A549 (cell line): Measurements from ENCODE around the gene FGF16. TPM values are rescaled to one million over a fixed set of nuclear protein-coding genes. Genes with fewer than 3 reads are reported as not detected.

ENCODE experiments used
- ATAC-seq, 2 experiments: fragments of 200-7000 bp in 1 of 2; fragments of >200 bp in 1 of 2; cut with Nextera tagmentation in 1 of 2; cut with Tn5 transposase in 1 of 2; 3 replicates each; pipeline versions ENCODE4 v1.8.0 to v1.9.1; 2018 to 2020; ENCODE audit warnings: mild to moderate bottlenecking in 1 of 2, moderate library complexity in 1 of 2
- CTCF ChIA-PET: fragments of 300-600 bp; sonication (Branson Sonifier 250); formaldehyde crosslinking; extraction: SDS; loops from one replicate; lab custom pipeline; 2021; ENCODE audit warnings: antibody characterized with exemption, inconsistent platforms; lab: Yijun Ruan, JAX
- POLR2A ChIA-PET: fragments of 350-600 bp; formaldehyde crosslinking; extraction: SDS; loops from one replicate; lab custom pipeline; 2021; ENCODE audit warnings: antibody characterized with exemption, inconsistent platforms; lab: Yijun Ruan, JAX
- DNase-seq, 2 experiments: peaks; one replicate each; pipeline versions ENCODE4 v3.0.0 to v3.0.0-alpha.2; 2011 to 2016; ENCODE audit warnings: low read depth in 1 of 2, low spot score in 1 of 2
- FAIRE-seq: peaks from 2 replicates; lab custom pipeline; 2011; peaks lifted over from hg19 to GRCh38; lab: Jason Lieb, UNC
- H3K27ac ChIP-seq, 2 experiments: fragments of >200 bp; sonication (Bioruptor Twin); formaldehyde crosslinking; 3 replicates each; pipeline ENCODE4 v1.5.1; 2016 to 2017
- H3K4me1 ChIP-seq: fragments of >200 bp; sonication (Bioruptor Twin); formaldehyde crosslinking; 3 replicates; pipeline ENCODE4 v1.6.1; 2016
- H3K4me2 ChIP-seq: fragments of >200 bp; sonication (Bioruptor Twin); formaldehyde crosslinking; 3 replicates; pipeline ENCODE4 v1.6.1; 2016
- H3K4me3 ChIP-seq: fragments of >200 bp; sonication (Bioruptor Twin); formaldehyde crosslinking; 3 replicates; pipeline ENCODE4 v1.5.1; 2016
- H3K9me3 ChIP-seq: fragments of >200 bp; sonication (Bioruptor Twin); formaldehyde crosslinking; 3 replicates; pipeline ENCODE4 v1.6.1; 2016
- CBX2 ChIP-seq: fragments of 200-600 bp; sonication (generic); IDR thresholded peaks from 2 replicates; pipeline ENCODE4 v1.6.1; 2016; ENCODE audit warnings: low read depth, mild to moderate bottlenecking, borderline replicate concordance
- CHD2 ChIP-seq: fragments of 150-350 bp; IDR thresholded peaks from 2 replicates; pipeline ENCODE4 v1.6.1; 2014; ENCODE audit warnings: low read length; ENCODE audit not compliant: partially characterized antibody
- FOSB ChIP-seq: fragments of 250-450 bp; sonication (Bioruptor Pico); IDR thresholded peaks from 2 replicates; pipeline ENCODE4 v1.5.0; 2020; ENCODE audit warnings: mild to moderate bottlenecking, moderate library complexity
- JUNB ChIP-seq: fragments of >200 bp; sonication (Bioruptor Twin); formaldehyde crosslinking; IDR thresholded peaks from 2 replicates; pipeline ENCODE4 v1.6.1; 2016
- KDM1A ChIP-seq: fragments of 200-600 bp; sonication (generic); IDR thresholded peaks from 2 replicates; pipeline ENCODE4 v1.6.1; 2016; ENCODE audit warnings: low read depth, mild to moderate bottlenecking
- POLR2A ChIP-seq: IDR thresholded peaks from 2 replicates; pipeline ENCODE4 v1.6.1; 2012; ENCODE audit warnings: mild to moderate bottlenecking, low read length
- POLR2AphosphoS2 ChIP-seq: conservative IDR thresholded peaks from 2 replicates; pipeline ENCODE4 v1.6.1; 2012; ENCODE audit warnings: low read length, improper control_type of control experiment, inconsistent platforms
- RARB ChIP-seq: fragments of 250-450 bp; sonication (Bioruptor Pico); IDR thresholded peaks from 2 replicates; pipeline ENCODE4 v1.8.0; 2021; ENCODE audit warnings: mild to moderate bottlenecking, moderate library complexity
- SREBF2 ChIP-seq: fragments of 450-650 bp; IDR thresholded peaks from 2 replicates; pipeline ENCODE4 v1.6.1; 2014; ENCODE audit warnings: mild to moderate bottlenecking, moderate library complexity
- ZFP36 ChIP-seq: fragments of 450-650 bp; IDR thresholded peaks from 2 replicates; pipeline ENCODE4 v1.6.1; 2014; ENCODE audit warnings: borderline replicate concordance; ENCODE audit not compliant: partially characterized antibody
- ZNF302 ChIP-seq: fragments of 250-450 bp; sonication (Bioruptor Pico); IDR thresholded peaks from 2 replicates; pipeline ENCODE4 v1.9.0; 2021; ENCODE audit warnings: inconsistent platforms, mild to moderate bottlenecking, moderate library complexity
- WGBS: methylation state at CpG from one replicate; pipeline ENCODE4 v1.1.6; 2017; ENCODE audit errors: missing lambda C conversion rate; 5-methylcytosine and 5-hydroxymethylcytosine counted together
- polyA plus RNA-seq, 4 experiments: library from polyadenylated mRNA; depleted of rRNA in 3 of 4; stranded (reverse); fragments of >200 nt; fragmentation: RNase III in 1 of 4; extraction: RNeasy Plus Mini Kit Qiagen cat#74134 plus additional on column Dnase treatment in 1 of 4; gene quantifications; 2 replicates in 3 of 4; 3 replicates in 1 of 4; pipeline ENCODE4 v1.2.3, GENCODE V29; 2011 to 2017
- TF ChIP-seq, protein P1 (sequence below): fragments of 150-350 bp; IDR thresholded peaks from 2 replicates; pipeline ENCODE4 v1.6.1; 2014; ENCODE audit warnings: low read depth, mild to moderate bottlenecking, low read length
- TF ChIP-seq, protein P2 (sequence below): fragments of 250-450 bp; sonication (Bioruptor Pico); IDR thresholded peaks from 2 replicates; pipeline ENCODE4 v1.5.0; 2021; ENCODE audit warnings: mild to moderate bottlenecking, moderate library complexity, borderline replicate concordance

The FGF16 gene
- polyA plus RNA-seq, 2 of the 4 experiments (the other 2 are of a cell fraction): not detected

DNA sequence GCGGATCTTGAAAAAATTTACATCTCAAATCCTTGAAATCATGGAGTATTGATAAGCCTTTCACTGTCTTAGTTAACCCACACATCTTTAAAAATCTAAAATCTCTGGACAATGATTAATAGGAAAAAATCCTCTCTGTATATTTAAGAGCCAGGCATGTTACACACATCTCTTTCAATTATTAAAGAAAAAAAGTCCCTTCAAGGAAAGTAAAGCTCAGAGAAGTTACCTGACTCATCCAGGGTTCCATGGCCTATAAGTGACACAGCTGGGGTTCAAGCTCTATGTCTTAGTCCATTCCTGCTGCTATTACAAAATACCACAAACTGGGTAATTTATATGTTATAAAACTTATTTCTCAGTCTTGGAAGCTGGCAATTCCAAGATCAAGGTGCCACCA is 14.2 kb upstream of the FGF16 start (continued):
- TF ChIP-seq ZNF302 (no peak), CBX2 (no peak), KDM1A (no peak)

DNA sequence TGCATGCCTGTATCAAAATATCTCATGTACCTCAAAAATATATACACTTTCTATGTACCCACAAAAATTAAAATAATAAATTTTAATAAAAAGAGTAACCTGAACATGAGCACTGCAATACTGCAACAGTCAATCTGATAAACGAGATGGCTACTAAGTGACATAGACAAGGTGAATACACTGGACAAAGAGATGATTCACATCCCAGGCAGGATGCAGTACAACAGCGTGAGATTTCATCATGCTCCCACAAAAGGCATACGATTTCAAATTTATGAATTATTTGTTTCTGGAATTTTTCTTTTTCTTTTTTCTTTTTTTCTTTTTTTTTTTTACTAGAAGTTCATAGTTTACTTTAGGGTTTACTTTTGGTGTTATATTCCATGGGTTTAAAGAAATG is 12.2 kb upstream of the FGF16 start:
- peaks cover 5% of the 10 kb centered on the region; the same call in 1 of the 3 replicates for H3K4me1 ChIP-seq
- whole genome bisulfite sequencing: 16% methylated on average over 3 of the region's 3 CpGs
- POLR2A ChIA-PET: no interaction called here
- peak in 1 of 2 experiments; percentile 59; a peak in 1 of 6 replicates for ATAC-seq
- H3K4me2 ChIP-seq: no peak overlapping the region; the same call in 2 of the 3 replicates
- FAIRE-seq: no peak
- TF ChIP-seq POLR2AphosphoS2: no peak
- TF ChIP-seq, protein P1, sequence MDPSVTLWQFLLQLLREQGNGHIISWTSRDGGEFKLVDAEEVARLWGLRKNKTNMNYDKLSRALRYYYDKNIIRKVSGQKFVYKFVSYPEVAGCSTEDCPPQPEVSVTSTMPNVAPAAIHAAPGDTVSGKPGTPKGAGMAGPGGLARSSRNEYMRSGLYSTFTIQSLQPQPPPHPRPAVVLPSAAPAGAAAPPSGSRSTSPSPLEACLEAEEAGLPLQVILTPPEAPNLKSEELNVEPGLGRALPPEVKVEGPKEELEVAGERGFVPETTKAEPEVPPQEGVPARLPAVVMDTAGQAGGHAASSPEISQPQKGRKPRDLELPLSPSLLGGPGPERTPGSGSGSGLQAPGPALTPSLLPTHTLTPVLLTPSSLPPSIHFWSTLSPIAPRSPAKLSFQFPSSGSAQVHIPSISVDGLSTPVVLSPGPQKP: no peak
- DNase-seq: no peak
- no peak overlapping the region for H3K4me3 ChIP-seq
- CTCF ChIA-PET: no interaction called here
- H3K27ac ChIP-seq: peak overlapping the region in 1 of 2 experiments; percentile 33; a peak in 1 of 6 replicates
- no peaks in the 10 kb centered on the region for H3K9me3 ChIP-seq

DNA sequence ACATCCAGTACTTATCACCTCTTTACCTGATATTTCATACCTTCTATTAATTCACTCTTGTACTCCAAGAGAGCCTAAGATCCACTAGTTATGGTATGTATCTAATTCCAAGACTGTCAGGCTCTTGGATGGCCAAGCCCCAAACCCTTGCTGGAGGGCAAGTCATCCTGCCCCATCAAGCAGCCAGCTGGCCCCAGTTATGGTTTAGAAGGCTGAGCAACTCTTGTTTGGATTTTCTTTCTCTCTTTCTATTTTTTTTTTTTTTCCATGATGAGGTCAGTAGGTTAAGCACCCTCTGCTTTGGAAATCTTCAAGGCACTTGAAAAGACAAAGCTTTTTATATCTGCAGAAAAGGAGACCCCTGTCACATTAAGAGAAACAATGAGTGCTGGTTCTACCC is 10.9 kb upstream of the FGF16 start:
- Histone ChIP-seq H3K27ac (0 out of 6 replicates have a peak overlapping the region, but pooled peaks of 1 of the 2 experiments have one; percentile 33), H3K4me1 (peaks cover 5% of the 10 kb centered on the region; the same call in 1 of the 3 replicates), H3K4me3 (no peak overlapping the region), H3K9me3 (no peaks in the 10 kb centered on the region), H3K4me2 (no peak overlapping the region)
- POLR2A ChIA-PET: no interaction called here
- no peak for TF ChIP-seq FOSB (CRISPR knock-in tag)
- no peak for ATAC-seq
- DNase-seq: no peak
- CTCF ChIA-PET: interaction anchor here (0.6 kb wide), 1 partner anchor 486 kb away, joined by 3 read pairs; no protein-coding TSS in a partner anchor
- no peak for FAIRE-seq

DNA sequence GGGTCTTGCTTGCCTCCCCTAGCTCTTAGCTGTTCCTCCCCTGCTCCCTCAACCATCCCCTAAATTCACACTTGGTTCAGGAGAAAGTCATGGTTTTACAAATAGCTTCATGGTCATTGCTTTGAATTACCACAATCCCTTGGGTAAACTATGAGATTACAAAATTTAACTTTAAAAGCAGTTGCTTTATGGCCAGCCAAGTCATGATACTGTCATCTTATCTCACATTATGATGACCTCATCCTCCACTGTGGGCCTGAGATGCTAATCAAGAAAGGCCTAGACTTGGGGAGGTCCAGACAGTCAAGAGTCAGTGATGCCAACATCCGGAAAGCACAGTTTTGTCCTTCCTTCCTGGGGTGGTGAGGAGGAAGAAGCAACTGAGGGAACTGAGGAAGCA is 10.5 kb upstream of the FGF16 start:
- FAIRE-seq (no peak), DNase-seq (peak in 1 of 2 experiments; percentile 23), ATAC-seq (peak in 1 of 2 experiments; percentile 30; a peak in 1 of 6 replicates)
- POLR2A ChIA-PET: no interaction called here
- H3K9me3 ChIP-seq: no peaks in the 10 kb centered on the region
- no peak overlapping the region for H3K4me3 ChIP-seq
- H3K4me1 ChIP-seq: peaks cover 5% of the 10 kb centered on the region; the same call in 1 of the 3 replicates
- 40% methylated on average over 1 of the region's 1 CpG for WGBS
- CTCF ChIA-PET: no interaction called here
- peak; percentile 30; the same call in 1 of the 2 replicates for TF ChIP-seq JUNB
- TF ChIP-seq ZFP36: no peak
- H3K27ac ChIP-seq: no peak overlapping the region
- H3K4me2 ChIP-seq: no peak overlapping the region

DNA sequence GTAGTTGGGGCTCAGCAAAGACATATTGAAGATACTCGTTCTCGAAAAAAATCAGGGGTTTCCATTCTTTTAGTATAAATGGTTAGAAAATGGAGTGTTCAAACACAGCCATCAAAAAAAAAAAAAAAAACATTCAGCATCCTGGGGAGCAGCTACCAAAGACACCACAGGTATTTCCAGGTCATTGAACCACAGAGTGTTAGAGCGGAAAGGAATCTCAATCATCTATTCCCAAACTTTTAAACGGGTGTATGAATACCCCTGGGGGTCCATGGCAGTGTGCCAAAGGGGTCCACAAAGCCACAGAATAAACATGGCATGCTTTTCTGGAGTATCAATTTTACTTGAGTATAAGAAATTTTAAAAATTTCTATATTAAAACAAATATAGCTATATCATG is 6.9 kb upstream of the FGF16 start:
- H3K9me3 ChIP-seq: no peaks in the 10 kb centered on the region
- TF ChIP-seq SREBF2 (no peak), ZFP36 (no peak), POLR2A (no peak), RARB (CRISPR knock-in tag) (no peak), CHD2 (no peak)
- TF ChIP-seq, protein P2, sequence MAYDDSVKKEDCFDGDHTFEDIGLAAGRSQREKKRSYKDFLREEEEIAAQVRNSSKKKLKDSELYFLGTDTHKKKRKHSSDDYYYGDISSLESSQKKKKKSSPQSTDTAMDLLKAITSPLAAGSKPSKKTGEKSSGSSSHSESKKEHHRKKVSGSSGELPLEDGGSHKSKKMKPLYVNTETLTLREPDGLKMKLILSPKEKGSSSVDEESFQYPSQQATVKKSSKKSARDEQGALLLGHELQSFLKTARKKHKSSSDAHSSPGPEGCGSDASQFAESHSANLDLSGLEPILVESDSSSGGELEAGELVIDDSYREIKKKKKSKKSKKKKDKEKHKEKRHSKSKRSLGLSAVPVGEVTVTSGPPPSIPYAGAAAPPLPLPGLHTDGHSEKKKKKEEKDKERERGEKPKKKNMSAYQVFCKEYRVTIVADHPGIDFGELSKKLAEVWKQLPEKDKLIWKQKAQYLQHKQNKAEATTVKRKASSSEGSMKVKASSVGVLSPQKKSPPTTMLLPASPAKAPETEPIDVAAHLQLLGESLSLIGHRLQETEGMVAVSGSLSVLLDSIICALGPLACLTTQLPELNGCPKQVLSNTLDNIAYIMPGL (CRISPR knock-in tag): no peak
- no peak overlapping the region for H3K4me2 ChIP-seq
- peaks cover 7% of the 10 kb centered on the region; the same call in 2 of the 3 replicates for H3K4me1 ChIP-seq
- no peak overlapping the region for H3K27ac ChIP-seq
- H3K4me3 ChIP-seq: no peak overlapping the region
- CTCF ChIA-PET: no interaction called here
- no peak for ATAC-seq
- POLR2A ChIA-PET: no interaction called here
- DNase-seq: no peak
- 57% methylated on average over 4 of the region's 4 CpGs for WGBS
- no peak for FAIRE-seq
